NB4 (cell line): Measurements from ENCODE around the gene PLP1.

Source experiments
- DNase-seq: peaks from one replicate; pipeline ENCODE4 v3.0.0; 2010; ENCODE audit warnings: low read depth
- H3K4me3 ChIP-seq: one replicate; pipeline ENCODE4 v1.5.1; 2011; ENCODE audit warnings: mild to moderate bottlenecking, low read depth, low read length, moderate library complexity
- MYC ChIP-seq: IDR thresholded peaks from 2 replicates; pipeline ENCODE4 v1.6.1; 2011; ENCODE audit warnings: low read depth, low read length
- POLR2A ChIP-seq: IDR thresholded peaks from 2 replicates; pipeline ENCODE4 v1.6.1; 2011; ENCODE audit warnings: mild to moderate bottlenecking; ENCODE audit not compliant: insufficient read length; ENCODE audit errors: extremely low read depth
- TF ChIP-seq, protein P1 (sequence below): IDR thresholded peaks from 2 replicates; pipeline ENCODE4 v1.6.1; 2011; ENCODE audit warnings: low read depth, low read length
- TF ChIP-seq, protein P2 (sequence below): IDR thresholded peaks from one replicate; pipeline ENCODE4 v1.5.1; 2012; ENCODE audit warnings: low read depth, low read length

The PLP1 gene

GRCh38 chrX:103780336-103781061 is 3.9 kb downstream of the PLP1 start:
- H3K4me3 ChIP-seq: no peak overlapping the region
- no peak for TF ChIP-seq MYC
- TF ChIP-seq, protein P1, sequence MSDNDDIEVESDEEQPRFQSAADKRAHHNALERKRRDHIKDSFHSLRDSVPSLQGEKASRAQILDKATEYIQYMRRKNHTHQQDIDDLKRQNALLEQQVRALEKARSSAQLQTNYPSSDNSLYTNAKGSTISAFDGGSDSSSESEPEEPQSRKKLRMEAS: no peak
- TF ChIP-seq, protein P2, sequence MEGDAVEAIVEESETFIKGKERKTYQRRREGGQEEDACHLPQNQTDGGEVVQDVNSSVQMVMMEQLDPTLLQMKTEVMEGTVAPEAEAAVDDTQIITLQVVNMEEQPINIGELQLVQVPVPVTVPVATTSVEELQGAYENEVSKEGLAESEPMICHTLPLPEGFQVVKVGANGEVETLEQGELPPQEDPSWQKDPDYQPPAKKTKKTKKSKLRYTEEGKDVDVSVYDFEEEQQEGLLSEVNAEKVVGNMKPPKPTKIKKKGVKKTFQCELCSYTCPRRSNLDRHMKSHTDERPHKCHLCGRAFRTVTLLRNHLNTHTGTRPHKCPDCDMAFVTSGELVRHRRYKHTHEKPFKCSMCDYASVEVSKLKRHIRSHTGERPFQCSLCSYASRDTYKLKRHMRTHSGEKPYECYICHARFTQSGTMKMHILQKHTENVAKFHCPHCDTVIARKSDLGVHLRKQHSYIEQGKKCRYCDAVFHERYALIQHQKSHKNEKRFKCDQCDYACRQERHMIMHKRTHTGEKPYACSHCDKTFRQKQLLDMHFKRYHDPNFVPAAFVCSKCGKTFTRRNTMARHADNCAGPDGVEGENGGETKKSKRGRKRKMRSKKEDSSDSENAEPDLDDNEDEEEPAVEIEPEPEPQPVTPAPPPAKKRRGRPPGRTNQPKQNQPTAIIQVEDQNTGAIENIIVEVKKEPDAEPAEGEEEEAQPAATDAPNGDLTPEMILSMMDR: no peak
- no peak for TF ChIP-seq POLR2A
- no peak for DNase-seq

- H3K4me3 ChIP-seq: no peak overlapping the region
- DNase-seq: no peak
- TF ChIP-seq POLR2A (no peak), MYC (no peak)
- TF ChIP-seq, protein P2: no peak
- TF ChIP-seq, protein P1: no peak
Observed at GRCh38 chrX:103781062-103781402, 4.4 kb downstream of the PLP1 start.

- no peak for DNase-seq
- H3K4me3 ChIP-seq: no peak overlapping the region
- TF ChIP-seq, protein P2: no peak
- TF ChIP-seq, protein P1: no peak
- TF ChIP-seq POLR2A (no peak), MYC (no peak)
Observed at GRCh38 chrX:103781706-103782105, 5.1 kb downstream of the PLP1 start.

DNA sequence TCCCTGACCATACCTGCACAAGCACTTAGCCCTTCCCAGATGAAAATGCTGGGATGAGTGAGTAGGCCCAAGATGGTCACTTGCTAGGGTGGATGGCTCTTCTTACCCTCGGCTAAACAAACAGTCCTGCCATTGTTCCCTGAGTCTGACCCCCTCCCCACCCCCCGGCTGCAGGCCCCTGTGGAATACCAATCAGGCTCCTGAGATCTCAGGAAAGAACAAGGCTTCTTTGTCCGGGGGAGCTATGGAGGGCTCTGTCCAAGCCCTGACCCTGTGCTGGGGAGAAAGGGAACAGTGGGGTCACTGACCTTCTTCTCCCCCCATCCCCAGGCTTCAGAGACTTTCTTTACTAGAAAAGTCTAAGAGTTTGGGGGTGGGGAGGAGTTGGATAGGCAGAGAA is 6.0 kb downstream of the PLP1 start:
- no peak overlapping the region for H3K4me3 ChIP-seq
- DNase-seq: no peak
- no peak for TF ChIP-seq MYC
- TF ChIP-seq, protein P2: no peak
- TF ChIP-seq, protein P1: no peak
- TF ChIP-seq POLR2A: no peak

- H3K4me3 ChIP-seq: no peak overlapping the region
- DNase-seq: no peak
- TF ChIP-seq POLR2A (no peak), MYC (no peak)
- TF ChIP-seq, protein P2: no peak
- TF ChIP-seq, protein P1: no peak
Observed at GRCh38 chrX:103783196-103783595, 6.6 kb downstream of the PLP1 start.
